SJSA1 (cell line): ENCODE measurements around the gene BMPR1B. TPM values are rescaled to one million over a fixed set of nuclear protein-coding genes. Genes with fewer than 3 reads are reported as not detected.
"Not testable (repeated sequence)": the region's sequence is repeated elsewhere in the genome, so short reads cannot be mapped to it uniquely, and the experiment has no call there.

Source experiments
- DNase-seq, 2 experiments: peaks; one replicate each; pipeline ENCODE4 v3.0.0-alpha.2; 2015 to 2020; ENCODE audit warnings: low spot score in 2 of 2, low read depth in 1 of 2
- H3K27ac ChIP-seq: fragments of 250-450 bp; sonication (Bioruptor Pico); 2 replicates; pipeline ENCODE4 v1.5.1; 2020; ENCODE audit warnings: mild to moderate bottlenecking, moderate library complexity
- H3K27me3 ChIP-seq: fragments of 250-450 bp; sonication (Bioruptor Pico); replicated peaks from 2 replicates; pipeline ENCODE4 v1.5.1; 2020; ENCODE audit warnings: mild to moderate bottlenecking, moderate library complexity
- H3K36me3 ChIP-seq: fragments of 250-450 bp; sonication (Bioruptor Pico); 2 replicates; pipeline ENCODE4 v1.5.1; 2020; ENCODE audit warnings: mild to moderate bottlenecking
- H3K4me1 ChIP-seq: fragments of 250-450 bp; sonication (Bioruptor Pico); replicated peaks from 2 replicates; pipeline ENCODE4 v1.6.1; 2021; ENCODE audit warnings: mild to moderate bottlenecking
- H3K4me3 ChIP-seq: fragments of 250-450 bp; sonication (Bioruptor Pico); 2 replicates; pipeline ENCODE4 v1.5.1; 2020; ENCODE audit warnings: mild to moderate bottlenecking
- H3K9me3 ChIP-seq: fragments of 250-450 bp; sonication (Bioruptor Pico); replicated peaks from 2 replicates; pipeline ENCODE4 v1.5.1; 2020; ENCODE audit warnings: mild to moderate bottlenecking
- total RNA-seq: library from RNA; depleted of rRNA; stranded (reverse); fragments of >200 nt; shearing (Covaris generic); gene quantifications from 2 replicates; pipeline ENCODE4 v1.2.3, GENCODE V29; 2014

BMPR1B gene
- total RNA-seq, 1 experiment from 2014 or later, result 0.03 TPM

GRCh38 chr4:95027905-95028618 lies 270.3 kb downstream of the BMPR1B start:
- no peak overlapping the region for H3K4me3 ChIP-seq
- no peaks in the 10 kb centered on the region for H3K9me3 ChIP-seq
- no peaks in the 10 kb centered on the region for H3K36me3 ChIP-seq
- H3K27ac ChIP-seq, result no peak overlapping the region
- no peak for DNase-seq
- H3K4me1 ChIP-seq, result no peaks in the 10 kb centered on the region
- no peaks in the 10 kb centered on the region for H3K27me3 ChIP-seq

- no peak overlapping the region for H3K27ac ChIP-seq
- no peak for DNase-seq
- no peaks in the 10 kb centered on the region for H3K4me1 ChIP-seq
- H3K36me3 ChIP-seq, result no peaks in the 10 kb centered on the region
- no peak overlapping the region for H3K4me3 ChIP-seq
- no peaks in the 10 kb centered on the region for H3K27me3 ChIP-seq
- H3K9me3 ChIP-seq, result no peaks in the 10 kb centered on the region
These were observed 281.0 kb downstream of the BMPR1B start for GRCh38 chr4:95038791-95039190.

- Histone ChIP-seq H3K36me3 (no peaks in the 10 kb centered on the region), H3K4me1 (0 out of 2 replicates have a peak, but pooled peaks cover 4% of the 10 kb centered on the region), H3K27me3 (no peaks in the 10 kb centered on the region), H3K4me3 (no peak overlapping the region), H3K9me3 (no peaks in the 10 kb centered on the region), H3K27ac (no peak overlapping the region)
- DNase-seq, result no peak
These were observed 286.6 kb downstream of the BMPR1B start for GRCh38 chr4:95044324-95044837.

GRCh38 chr4:95045429-95045828 lies 287.7 kb downstream of the BMPR1B start:
- Histone ChIP-seq H3K9me3 (no peaks in the 10 kb centered on the region), H3K27ac (no peak overlapping the region), H3K4me3 (no peak overlapping the region), H3K36me3 (no peaks in the 10 kb centered on the region), H3K4me1 (0 out of 2 replicates have a peak, but pooled peaks cover 4% of the 10 kb centered on the region), H3K27me3 (no peaks in the 10 kb centered on the region)
- DNase-seq, result no peak

GRCh38 chr4:95048296-95048695 lies 290.5 kb downstream of the BMPR1B start:
- no peak overlapping the region for H3K27ac ChIP-seq
- no peak for DNase-seq
- H3K4me3 ChIP-seq, result no peak overlapping the region
- no peaks in the 10 kb centered on the region for H3K9me3 ChIP-seq
- 0 out of 2 replicates have a peak, but pooled peaks cover 4% of the 10 kb centered on the region for H3K4me1 ChIP-seq
- no peaks in the 10 kb centered on the region for H3K27me3 ChIP-seq
- H3K36me3 ChIP-seq, result no peaks in the 10 kb centered on the region

- no peaks in the 10 kb centered on the region for H3K36me3 ChIP-seq
- H3K27ac ChIP-seq, result no peak overlapping the region
- no peaks in the 10 kb centered on the region for H3K27me3 ChIP-seq
- H3K9me3 ChIP-seq, result no peaks in the 10 kb centered on the region
- H3K4me1 ChIP-seq, result 0 out of 2 replicates have a peak, but pooled peaks cover 4% of the 10 kb centered on the region
- no peak overlapping the region for H3K4me3 ChIP-seq
- no peak for DNase-seq
These were observed 291.9 kb downstream of the BMPR1B start for GRCh38 chr4:95049551-95050233.

GRCh38 chr4:95050980-95051701 lies 293.4 kb downstream of the BMPR1B start:
- no peak for DNase-seq
- H3K27ac ChIP-seq, result no peak overlapping the region
- H3K4me3 ChIP-seq, result no peak overlapping the region
- no peaks in the 10 kb centered on the region for H3K9me3 ChIP-seq
- no peaks in the 10 kb centered on the region for H3K36me3 ChIP-seq
- no peaks in the 10 kb centered on the region for H3K27me3 ChIP-seq
- no peaks in the 10 kb centered on the region for H3K4me1 ChIP-seq

GRCh38 chr4:95051702-95052020 lies 293.9 kb downstream of the BMPR1B start:
- Histone ChIP-seq H3K36me3 (no peaks in the 10 kb centered on the region), H3K27me3 (no peaks in the 10 kb centered on the region), H3K4me1 (no peaks in the 10 kb centered on the region), H3K27ac (no peak overlapping the region), H3K9me3 (no peaks in the 10 kb centered on the region), H3K4me3 (no peak overlapping the region)
- no peak for DNase-seq

GRCh38 chr4:95058991-95059390 lies 301.2 kb downstream of the BMPR1B start:
- 0 out of 2 replicates have a peak, but pooled peaks cover 2% of the 10 kb centered on the region for H3K27me3 ChIP-seq
- no peaks in the 10 kb centered on the region for H3K36me3 ChIP-seq
- no peak overlapping the region for H3K4me3 ChIP-seq
- H3K27ac ChIP-seq, result no peak overlapping the region
- H3K9me3 ChIP-seq, result no peaks in the 10 kb centered on the region
- no peak for DNase-seq
- H3K4me1 ChIP-seq, result no peaks in the 10 kb centered on the region

GRCh38 chr4:95059663-95060062 lies 301.9 kb downstream of the BMPR1B start:
- DNase-seq, result no peak
- Histone ChIP-seq H3K27me3 (0 out of 2 replicates have a peak, but pooled peaks cover 2% of the 10 kb centered on the region), H3K27ac (no peak overlapping the region), H3K9me3 (no peaks in the 10 kb centered on the region), H3K36me3 (no peaks in the 10 kb centered on the region), H3K4me1 (no peaks in the 10 kb centered on the region), H3K4me3 (no peak overlapping the region)

GRCh38 chr4:95061220-95061619 lies 303.5 kb downstream of the BMPR1B start:
- no peak overlapping the region for H3K27ac ChIP-seq
- no peak overlapping the region for H3K4me3 ChIP-seq
- no peak for DNase-seq
- H3K36me3 ChIP-seq, result no peaks in the 10 kb centered on the region
- H3K9me3 ChIP-seq, result no peaks in the 10 kb centered on the region
- H3K27me3 ChIP-seq, result 0 out of 2 replicates have a peak, but pooled peaks cover 2% of the 10 kb centered on the region
- no peaks in the 10 kb centered on the region for H3K4me1 ChIP-seq

GRCh38 chr4:95061801-95062200 lies 304.0 kb downstream of the BMPR1B start:
- H3K36me3 ChIP-seq, DNase-seq, H3K4me3 ChIP-seq, H3K27ac ChIP-seq, H3K9me3 ChIP-seq, H3K27me3 ChIP-seq, H3K4me1 ChIP-seq: not testable (repeated sequence)

GRCh38 chr4:95066050-95066449 lies 308.3 kb downstream of the BMPR1B start:
- H3K4me1 ChIP-seq, result no peaks in the 10 kb centered on the region
- no peaks in the 10 kb centered on the region for H3K9me3 ChIP-seq
- no peak overlapping the region for H3K4me3 ChIP-seq
- no peaks in the 10 kb centered on the region for H3K27me3 ChIP-seq
- H3K36me3 ChIP-seq, result no peaks in the 10 kb centered on the region
- no peak overlapping the region for H3K27ac ChIP-seq
- no peak for DNase-seq

- no peak for DNase-seq
- no peak overlapping the region for H3K4me3 ChIP-seq
These were observed 310.6 kb downstream of the BMPR1B start for GRCh38 chr4:95068401-95068800.

More at GRCh38 chr4:95068401-95068800, 310.6 kb downstream of the BMPR1B start:
- no peaks in the 10 kb centered on the region for H3K9me3 ChIP-seq
- H3K4me1 ChIP-seq, result no peaks in the 10 kb centered on the region
- no peak overlapping the region for H3K27ac ChIP-seq
- H3K27me3 ChIP-seq, result no peaks in the 10 kb centered on the region
- H3K36me3 ChIP-seq, result no peaks in the 10 kb centered on the region
